H1 (cell line): ENCODE data around the gene LRIT2. TPM values are rescaled to one million over a fixed set of nuclear protein-coding genes. Genes with fewer than 3 reads are reported as not detected.

Experiments
- BRCA1 ChIP-seq: IDR thresholded peaks from 2 replicates; pipeline ENCODE4 v1.6.1; 2012; ENCODE audit warnings: low read depth, low read length, improper control_type of control experiment
- CHD7 ChIP-seq: fragments of 300-600 bp; sonication (generic); IDR thresholded peaks from 2 replicates; pipeline ENCODE4 v1.7.1; 2012; ENCODE audit warnings: low read length, moderate library complexity, mild to moderate bottlenecking, inconsistent platforms; ENCODE audit not compliant: insufficient replicate concordance
- JUN ChIP-seq: IDR thresholded peaks from 2 replicates; pipeline ENCODE4 v1.6.1; 2011; ENCODE audit warnings: low read depth, mild to moderate bottlenecking, improper control_type of control experiment, low read length
- RAD21 ChIP-seq, 2 experiments: IDR thresholded peaks in 1 of 2; conservative IDR thresholded peaks in 1 of 2; 2 replicates each; pipeline ENCODE4 v1.6.1; 2011; ENCODE audit warnings: low read depth in 2 of 2, low read length in 2 of 2, improper control_type of control experiment in 1 of 2, inconsistent platforms in 1 of 2, mild to moderate bottlenecking in 1 of 2, moderate library complexity in 1 of 2
- RBBP5 ChIP-seq: IDR thresholded peaks from 2 replicates; pipeline ENCODE4 v1.7.1; 2012; ENCODE audit warnings: low read depth, mild to moderate bottlenecking, inconsistent platforms, low read length, moderate library complexity, borderline replicate concordance
- SAP30 ChIP-seq: fragments of 300-600 bp; sonication (generic); IDR thresholded peaks from 2 replicates; pipeline ENCODE4 v1.7.1; 2012; ENCODE audit warnings: low read length, moderate library complexity, mild to moderate bottlenecking, inconsistent platforms; ENCODE audit not compliant: insufficient read depth, insufficient replicate concordance
- polyA plus RNA-seq, 7 experiments: library from polyadenylated mRNA; depleted of rRNA in 3 of 7; stranded (reverse) in 5 of 7; unstranded in 2 of 7; fragments of >200 nt in 5 of 7; fragments of 200-250 nt in 2 of 7; gene quantifications; 1 replicate in 5 of 7; 2 replicates in 1 of 7; 4 replicates in 1 of 7; pipeline versions ENCODE4 v1.2.1 to v1.2.3, GENCODE V29; 2011 to 2013; ENCODE audit warnings: missing spikeins in 2 of 7, mixed read lengths in 2 of 7
- total RNA-seq: library from RNA; stranded (reverse); fragmentation: NEBNext Ultra II Directional; extraction: Animal tissue kit (Norgen Biotek cat#: 25700); gene quantifications from 2 replicates; pipeline ENCODE4 v1.2.1, GENCODE V29; 2021

The LRIT2 gene
- total and polyA plus RNA-seq, 2 of the 8 experiments (the other 6 are each of a cell fraction or from before 2014, with no cell fraction given): not detected

- TF ChIP-seq JUN (no peak), SAP30 (no peak), BRCA1 (no peak), RBBP5 (no peak), CHD7 (no peak), RAD21 (IDR thresholded peaks at IDR 0.05 in 1 of 2, conservative IDR thresholded peaks at IDR 0.05 in 1 of 2; ENCODE audit: low read depth in 2 of 2, low read length in 2 of 2) (no peak)
Measured at GRCh38 chr10:84221916-84222315, 3.4 kb downstream of the LRIT2 start (continued).
